Type B pancreatic cell (in vitro differentiated cells): Measurements from ENCODE around the gene DPP10. TPM values are rescaled to one million over a fixed set of nuclear protein-coding genes. Genes with fewer than 3 reads are reported as not detected.

Source experiments
- DNase-seq: peaks from one replicate; pipeline ENCODE4 v3.0.0; 2021; ENCODE audit warnings: mixed read lengths; ENCODE audit not compliant: unreplicated experiment; ENCODE audit errors: extremely low spot score
- H3K27ac Mint-ChIP-seq: 2 replicates; pipeline ENCODE4 v1.8.0; 2021; ENCODE audit warnings: mild to moderate bottlenecking, mixed read lengths
- H3K27me3 Mint-ChIP-seq: 2 replicates; pipeline ENCODE4 v1.8.0; 2021; ENCODE audit warnings: mixed read lengths
- H3K36me3 Mint-ChIP-seq: 2 replicates; pipeline ENCODE4 v1.8.0; 2021; ENCODE audit warnings: mixed read lengths
- H3K4me1 Mint-ChIP-seq: one replicate; pipeline ENCODE4 v1.8.0; 2021; ENCODE audit warnings: mixed read lengths; ENCODE audit not compliant: unreplicated experiment
- H3K4me3 Mint-ChIP-seq: 2 replicates; pipeline ENCODE4 v1.8.0; 2021; ENCODE audit warnings: mild to moderate bottlenecking, mixed read lengths
- H3K9me3 Mint-ChIP-seq: 2 replicates; pipeline ENCODE4 v1.8.0; 2021; ENCODE audit warnings: mixed read lengths
- CTCF ChIP-seq: fragments of 200-600 bp; sonication (generic); conservative IDR thresholded peaks from 2 replicates; pipeline ENCODE4 v1.5.0; 2021; ENCODE audit warnings: antibody characterized with exemption, mild to moderate bottlenecking
- total RNA-seq: library from RNA; stranded (reverse); gene quantifications from 2 replicates; pipeline ENCODE4 v1.2.1, GENCODE V29; 2021; ENCODE audit warnings: low replicate concordance

The DPP10 gene
- total RNA-seq, 1 donor from 2014 or later, result 8.8 TPM

GRCh38 chr2:115842306-115842705, 1399.9 kb downstream of the DPP10 start:
- no peak for TF ChIP-seq CTCF
- Mint-ChIP-seq H3K4me3 (no peak overlapping the region), H3K9me3 (no peaks in the 10 kb centered on the region), H3K36me3 (no peaks in the 10 kb centered on the region), H3K27me3 (no peaks in the 10 kb centered on the region), H3K27ac (no peak overlapping the region), H3K4me1 (no peaks in the 10 kb centered on the region)
- no peak for DNase-seq

GRCh38 chr2:115848192-115848591, 1405.8 kb downstream of the DPP10 start:
- H3K27ac Mint-ChIP-seq, result no peak overlapping the region
- TF ChIP-seq CTCF, result no peak
- no peak overlapping the region for H3K4me3 Mint-ChIP-seq
- H3K36me3 Mint-ChIP-seq, result no peaks in the 10 kb centered on the region
- H3K4me1 Mint-ChIP-seq, result no peaks in the 10 kb centered on the region
- no peak for DNase-seq
- no peaks in the 10 kb centered on the region for H3K27me3 Mint-ChIP-seq
- peaks cover 5% of the 10 kb centered on the region for H3K9me3 Mint-ChIP-seq

- no peak for DNase-seq
- no peak for TF ChIP-seq CTCF
- H3K9me3 Mint-ChIP-seq, result no peaks in the 10 kb centered on the region
- no peaks in the 10 kb centered on the region for H3K36me3 Mint-ChIP-seq
- no peak overlapping the region for H3K27ac Mint-ChIP-seq
- H3K4me1 Mint-ChIP-seq, result no peaks in the 10 kb centered on the region
- no peaks in the 10 kb centered on the region for H3K27me3 Mint-ChIP-seq
- no peak overlapping the region for H3K4me3 Mint-ChIP-seq
Observed at GRCh38 chr2:115867024-115867423, 1424.6 kb downstream of the DPP10 start.

- Mint-ChIP-seq H3K36me3 (no peaks in the 10 kb centered on the region), H3K9me3 (no peaks in the 10 kb centered on the region), H3K4me1 (no peaks in the 10 kb centered on the region), H3K4me3 (no peak overlapping the region), H3K27ac (no peak overlapping the region), H3K27me3 (no peaks in the 10 kb centered on the region)
- no peak for TF ChIP-seq CTCF
- DNase-seq, result no peak
Observed at GRCh38 chr2:115874427-115874826, 1432.0 kb downstream of the DPP10 start.

GRCh38 chr2:115880558-115880957, 1438.1 kb downstream of the DPP10 start:
- H3K36me3 Mint-ChIP-seq, result no peaks in the 10 kb centered on the region
- no peaks in the 10 kb centered on the region for H3K9me3 Mint-ChIP-seq
- H3K4me1 Mint-ChIP-seq, result no peaks in the 10 kb centered on the region

More at GRCh38 chr2:115880558-115880957, 1438.1 kb downstream of the DPP10 start:
- peak; percentile 61 for TF ChIP-seq CTCF
- Mint-ChIP-seq H3K27me3 (no peaks in the 10 kb centered on the region), H3K27ac (no peak overlapping the region), H3K4me3 (no peak overlapping the region)
- no peak for DNase-seq
